ENCODE measurements around the gene ASB18. TPM values are rescaled to one million over a fixed set of nuclear protein-coding genes. Genes with fewer than 3 reads are reported as not detected.

ASB18 gene
- total RNA-seq, 4 donors from 2014 or later, result not detected

GRCh38 chr2:236240228-236240990, 23.8 kb downstream of the ASB18 start:
- intact Hi-C loops (cut with DNase I), result no loop called here
- WGBS, 2 donors, result 61 to 72% methylated on average over 13 to 15 of the region's 15 CpGs
- no peaks in the 10 kb centered on the region for H3K9me3 ChIP-seq
- H3K27ac ChIP-seq, result no peak overlapping the region
- DNase-seq, result no peak
- peaks cover 0 to 4% of the 10 kb centered on the region in 2 donors for H3K4me1 ChIP-seq
- H3K4me3 ChIP-seq (replicated peaks in 1 of 3), result no peak overlapping the region
- no peak for TF ChIP-seq POLR2A (IDR thresholded peaks at IDR 0.05)
- no peak for TF ChIP-seq CTCF (IDR thresholded peaks at IDR 0.05)
- no peaks in the 10 kb centered on the region for H3K36me3 ChIP-seq
- peaks cover 13% of the 10 kb centered on the region for H3K27me3 ChIP-seq

DNA sequence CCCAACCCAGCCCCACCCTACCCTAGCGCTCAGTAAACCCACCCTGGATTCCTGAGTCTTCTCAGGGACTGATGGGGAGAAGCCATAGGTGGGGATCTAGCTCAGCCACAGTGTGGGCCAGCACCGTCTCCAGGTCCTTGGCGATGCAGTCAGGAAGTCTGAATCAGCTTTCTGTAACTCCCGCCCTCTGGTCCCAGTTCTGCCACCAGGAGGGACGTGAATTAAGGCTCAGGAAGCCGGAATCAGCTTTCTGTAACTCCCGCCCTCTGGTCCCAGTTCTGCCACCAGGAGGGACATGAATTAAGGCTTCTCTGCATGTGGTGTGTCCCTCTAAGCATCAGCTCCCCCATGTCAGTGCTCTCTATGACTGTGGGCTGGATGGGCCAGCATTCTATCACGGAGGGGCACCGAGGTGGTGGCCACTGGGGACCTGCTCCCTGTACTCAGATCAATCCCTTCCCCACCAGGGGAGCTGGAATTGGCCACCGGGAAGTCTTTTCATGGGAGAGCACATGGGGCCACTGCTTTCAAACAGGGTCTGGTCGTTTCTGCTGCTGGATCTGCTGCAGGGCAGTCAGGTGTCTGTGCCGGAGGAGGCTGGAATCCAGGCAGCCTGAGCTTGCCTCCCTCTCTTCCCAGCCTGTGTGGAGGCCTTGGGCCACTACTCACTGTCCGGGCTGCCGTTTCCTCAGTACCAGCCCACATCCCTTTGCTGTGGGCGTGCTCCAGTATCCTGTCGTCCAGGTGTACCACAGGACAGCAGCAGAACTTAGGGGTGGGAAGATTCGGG, 24.7 kb downstream of the ASB18 start:
- H3K27me3 ChIP-seq, result peaks cover 13% of the 10 kb centered on the region
- TF ChIP-seq CTCF (IDR thresholded peaks at IDR 0.05) (no peak), POLR2A (IDR thresholded peaks at IDR 0.05) (no peak)
- no peaks in the 10 kb centered on the region for H3K36me3 ChIP-seq
- intact Hi-C loops (cut with DNase I), result no loop called here
- no peak for DNase-seq
- H3K4me1 ChIP-seq, result peaks cover 0 to 4% of the 10 kb centered on the region in 2 donors
- WGBS, 2 donors, result 71 to 80% methylated on average over 17 of the region's 17 CpGs
- no peaks in the 10 kb centered on the region for H3K9me3 ChIP-seq
- H3K4me3 ChIP-seq (replicated peaks in 1 of 3), result no peak overlapping the region
- H3K27ac ChIP-seq, result no peak overlapping the region

GRCh38 chr2:236238751-236239150, 25.5 kb downstream of the ASB18 start:
- intact Hi-C loops (cut with DNase I), result no loop called here
- Histone ChIP-seq H3K4me3 (replicated peaks in 1 of 3) (no peak overlapping the region), H3K27me3 (peaks cover 13% of the 10 kb centered on the region), H3K36me3 (no peaks in the 10 kb centered on the region), H3K9me3 (no peaks in the 10 kb centered on the region), H3K4me1 (peaks cover 0 to 4% of the 10 kb centered on the region in 2 donors), H3K27ac (no peak overlapping the region)
- DNase-seq, result no peak
- TF ChIP-seq POLR2A (IDR thresholded peaks at IDR 0.05), result no peak
- no peak for TF ChIP-seq CTCF (IDR thresholded peaks at IDR 0.05)
- 75 to 80% methylated on average over 6 of the region's 6 CpGs for WGBS, 2 donors

- no peak for DNase-seq
- Histone ChIP-seq H3K27ac (no peak overlapping the region), H3K36me3 (no peaks in the 10 kb centered on the region), H3K27me3 (peaks cover 13% of the 10 kb centered on the region), H3K9me3 (no peaks in the 10 kb centered on the region), H3K4me3 (replicated peaks in 1 of 3) (no peak overlapping the region), H3K4me1 (peaks cover 0 to 4% of the 10 kb centered on the region in 2 donors)
- intact Hi-C loops (cut with DNase I), result no loop called here
- TF ChIP-seq CTCF (IDR thresholded peaks at IDR 0.05) (no peak), POLR2A (IDR thresholded peaks at IDR 0.05) (no peak)
- 19 to 40% methylated on average over 11 to 34 of the region's 64 CpGs for WGBS, 2 donors
These were observed 26.6 kb downstream of the ASB18 start for GRCh38 chr2:236237468-236238190.
